ENCODE measurements around the gene CYB5R3.

- TF ChIP-seq CTCF (IDR thresholded peaks at IDR 0.05; ENCODE audit: insufficient read depth, low read length) (no peak), POLR2AphosphoS5 (IDR thresholded peaks at IDR 0.05; ENCODE audit: low read depth) (no peak), SPI1 (IDR thresholded peaks at IDR 0.05; ENCODE audit: borderline replicate concordance, low read depth) (no peak), GABPA (IDR thresholded peaks at IDR 0.05; ENCODE audit: low read depth) (no peak), REST (IDR thresholded peaks at IDR 0.05; ENCODE audit: insufficient replicate concordance, low read depth) (no peak)
Observed at GRCh38 chr22:42654436-42655073, 5.4 kb upstream of the CYB5R3 start.
